ENCODE data around the gene MED12L.

Gene MED12L

DNA sequence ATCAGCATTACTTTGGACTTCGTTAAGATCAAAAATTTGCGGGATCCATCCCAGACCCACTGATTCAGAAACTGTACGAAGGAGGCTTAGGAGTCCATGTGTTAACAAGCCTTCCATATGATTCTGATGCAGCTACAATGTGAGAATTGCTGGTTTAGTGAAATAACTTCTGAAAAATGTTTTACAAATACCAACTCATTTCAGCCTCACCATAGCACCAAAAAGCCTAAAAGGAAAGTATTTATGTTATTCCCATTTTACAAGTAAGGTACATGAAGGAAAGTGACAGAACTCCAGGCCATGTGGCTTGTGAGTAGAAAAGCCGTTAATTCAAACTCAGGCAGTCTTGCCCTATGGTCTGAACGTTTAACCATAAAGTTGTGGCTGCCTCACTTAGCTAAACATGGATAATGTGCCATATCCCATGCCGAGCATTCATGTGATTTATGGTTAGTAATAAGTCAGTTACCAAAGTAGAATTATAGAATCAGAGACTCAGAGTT is 376.9 kb downstream of the MED12L start:
- DNase-seq (ENCODE audit: low spot score), result no peak

DNA sequence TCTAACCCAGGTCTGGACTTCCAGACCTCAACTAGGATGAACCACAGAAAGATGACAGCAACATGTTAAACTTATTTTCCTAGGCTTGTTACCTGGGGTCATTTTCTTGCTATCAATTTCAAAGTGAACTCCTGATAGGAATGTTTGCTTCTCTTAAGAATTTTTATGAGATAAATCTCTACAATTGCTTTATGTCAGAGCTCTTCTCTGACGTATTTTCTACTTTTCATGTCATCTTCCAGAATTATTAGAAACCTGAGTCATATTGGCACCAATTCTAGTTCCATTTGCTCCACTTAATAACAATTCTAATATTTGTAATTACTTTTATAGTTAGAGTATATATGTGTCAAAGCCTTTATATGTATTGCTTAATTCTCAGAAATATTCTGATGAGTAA is 377.5 kb downstream of the MED12L start:
- no peak for DNase-seq (ENCODE audit: low spot score)

DNA sequence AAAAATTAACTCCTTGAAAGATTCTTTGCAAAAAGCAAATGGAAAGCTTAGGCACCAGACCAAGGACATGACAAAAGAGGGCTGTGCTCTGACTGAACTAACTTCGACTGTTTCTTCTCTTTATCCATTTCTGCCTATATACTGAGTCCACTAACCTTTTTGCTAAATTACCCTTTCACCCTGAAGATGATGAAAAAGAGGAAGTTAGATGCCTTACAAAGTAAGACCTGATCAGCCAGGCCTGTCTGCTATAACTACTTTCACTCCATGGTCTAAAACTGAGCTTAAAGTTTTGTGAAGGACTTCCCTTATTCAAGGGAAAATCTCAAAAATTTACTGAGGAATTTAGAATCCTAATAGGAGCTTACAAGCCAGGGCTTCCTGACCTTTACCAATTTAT is 381.6 kb downstream of the MED12L start:
- DNase-seq (ENCODE audit: low spot score), result no peak

DNA sequence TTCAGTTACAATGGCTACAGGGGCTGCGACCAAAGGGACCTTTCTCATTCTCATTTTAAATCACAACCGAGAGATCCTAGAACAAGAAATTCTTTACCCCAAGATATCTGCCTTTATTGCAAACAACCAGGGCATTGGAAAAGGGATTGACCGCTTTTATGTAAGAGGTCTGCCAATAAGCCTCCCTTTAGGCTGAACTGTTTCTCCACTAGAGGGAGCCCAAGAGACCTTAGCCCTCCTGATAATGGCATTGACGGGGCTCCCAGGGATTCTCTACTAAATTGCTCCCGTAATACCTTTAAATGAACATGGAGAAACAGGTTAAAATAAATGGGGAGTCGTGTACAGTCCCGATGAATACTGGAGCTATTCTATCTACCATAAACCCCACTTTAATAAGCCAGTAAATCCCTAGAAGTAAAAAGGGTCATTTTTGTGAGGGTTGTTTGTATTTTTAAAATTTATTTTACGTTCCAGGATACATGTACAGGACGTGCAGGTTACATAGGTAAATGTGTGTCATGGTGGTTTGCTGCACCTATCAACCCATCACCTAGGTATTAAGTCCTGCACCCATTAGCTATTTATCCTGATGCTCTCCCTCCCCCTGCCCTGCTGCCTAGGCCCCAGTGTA is 382.9 kb downstream of the MED12L start:
- peak; percentile 65 for DNase-seq (ENCODE audit: low spot score)

DNA sequence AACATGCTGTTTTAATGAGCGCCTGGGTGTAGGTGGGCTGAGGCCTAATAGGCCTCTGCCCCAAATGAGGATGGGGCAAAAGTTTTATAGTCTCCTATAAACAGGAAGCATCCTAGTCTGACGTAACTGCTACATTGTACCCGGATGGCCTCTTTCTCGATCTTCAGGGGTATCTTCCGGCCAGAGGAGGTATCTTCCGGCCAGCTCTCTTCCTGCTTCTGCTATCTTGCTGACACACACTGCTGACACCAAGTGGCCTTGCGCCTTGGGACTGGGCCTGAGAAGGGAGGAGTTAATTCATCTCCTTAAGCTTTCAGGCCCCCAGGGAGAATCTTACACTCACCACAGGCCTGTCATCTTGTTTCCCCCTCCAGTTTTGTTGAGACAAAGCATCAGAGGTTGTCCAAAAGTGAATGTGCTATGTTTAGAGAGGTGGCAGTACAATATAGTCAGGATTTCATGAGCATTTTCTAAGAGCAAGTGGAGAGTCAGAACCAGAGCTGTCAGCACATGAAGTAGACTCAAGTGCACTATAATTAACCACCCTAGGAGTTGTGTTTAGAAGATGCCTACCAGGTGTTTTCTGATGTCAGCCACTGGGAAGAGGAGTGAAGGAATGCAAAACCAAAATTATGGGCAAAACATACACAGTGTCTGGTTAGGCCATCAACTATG is 391.0 kb downstream of the MED12L start:
- DNase-seq (ENCODE audit: low spot score), result no peak

DNA sequence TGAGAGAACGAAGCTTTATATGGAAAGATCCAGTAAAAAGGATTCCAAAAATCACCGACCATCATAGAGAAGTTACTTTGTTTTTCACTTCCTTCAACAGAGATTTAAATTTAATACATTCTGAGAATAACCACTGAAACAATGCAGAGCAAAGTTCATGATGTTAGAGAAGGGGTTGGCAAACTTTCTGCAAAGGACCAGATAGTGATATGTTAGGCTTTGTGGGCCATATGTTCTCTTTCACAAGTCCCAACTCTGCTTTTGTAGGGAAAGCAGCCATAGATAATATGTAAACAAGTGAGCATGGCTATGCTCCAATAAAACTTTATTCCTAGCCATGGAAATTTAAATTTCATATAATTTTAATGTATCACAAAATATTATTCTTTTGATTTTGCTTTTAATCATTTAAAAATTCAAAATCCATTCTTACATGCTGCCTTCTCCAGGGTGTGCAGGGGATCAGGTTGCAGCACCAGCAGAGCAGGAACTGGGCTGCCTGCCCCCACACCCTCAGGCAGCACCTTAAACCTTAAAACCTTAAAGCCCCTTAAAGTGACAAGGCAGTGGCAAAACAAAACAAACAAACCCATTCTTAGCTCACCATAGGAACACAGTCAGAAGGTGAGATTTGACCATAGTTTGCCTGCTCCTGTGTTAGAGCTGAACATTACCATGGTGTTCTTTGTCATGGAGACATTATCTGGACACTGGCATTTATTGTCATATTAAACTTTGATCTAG is 392.3 kb downstream of the MED12L start:
- no peak for DNase-seq (ENCODE audit: low spot score)

DNA sequence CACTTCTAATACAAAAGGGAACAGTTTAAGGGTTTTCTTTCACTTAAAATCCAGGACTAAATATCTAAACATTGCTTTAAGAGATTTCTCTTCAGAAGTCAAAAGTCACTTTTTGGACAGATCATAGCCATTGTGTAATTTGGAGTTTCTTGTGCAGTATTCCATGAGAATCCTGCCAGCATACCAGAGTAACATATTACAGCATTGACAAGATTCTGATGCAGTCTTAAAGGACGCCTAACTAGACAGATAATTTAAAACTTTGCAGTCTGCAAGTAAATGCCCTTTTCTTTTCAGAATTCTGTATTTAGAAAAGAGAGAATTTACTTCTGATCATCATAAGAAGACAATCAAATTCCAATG is 392.9 kb downstream of the MED12L start:
- no peak for DNase-seq (ENCODE audit: low spot score)

DNA sequence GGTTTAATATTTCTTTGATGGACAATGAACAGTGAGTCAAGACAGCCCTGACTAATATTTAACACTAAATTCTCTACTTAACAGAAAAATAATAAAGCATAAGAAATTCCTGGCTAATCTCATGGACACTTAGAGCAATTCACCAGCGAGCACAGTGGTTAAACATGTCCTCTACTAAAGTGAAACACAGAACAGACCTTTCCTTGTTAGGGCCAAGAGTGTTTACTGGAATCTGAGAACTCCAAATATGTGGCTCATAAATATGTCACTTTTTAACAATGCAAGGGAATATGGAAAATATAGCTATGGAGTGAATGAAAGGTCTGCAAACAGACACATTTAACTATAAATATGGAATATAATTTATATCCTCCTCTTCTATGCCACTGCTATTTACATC is 394.0 kb downstream of the MED12L start:
- no peak for DNase-seq (ENCODE audit: low spot score)

DNA sequence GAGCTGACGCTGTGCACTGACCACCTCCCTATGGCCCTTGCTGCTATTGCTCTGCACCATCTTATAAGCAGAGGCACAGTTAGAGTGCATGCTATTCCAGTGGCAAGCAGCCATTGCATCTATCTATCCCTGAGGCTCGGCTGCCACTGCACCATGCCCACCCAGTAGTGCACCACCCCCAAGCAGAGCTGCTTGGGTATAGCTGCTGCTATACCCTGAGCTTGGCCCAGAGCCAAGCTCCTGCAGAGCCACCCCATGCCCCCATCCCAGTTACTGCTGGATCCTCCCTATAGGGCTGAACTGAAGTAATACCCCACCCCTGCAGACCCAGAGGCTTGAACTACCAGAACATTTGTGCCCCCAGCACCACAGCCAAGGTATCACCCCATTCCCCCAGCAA is 395.0 kb downstream of the MED12L start:
- no peak for DNase-seq (ENCODE audit: low spot score)

DNA sequence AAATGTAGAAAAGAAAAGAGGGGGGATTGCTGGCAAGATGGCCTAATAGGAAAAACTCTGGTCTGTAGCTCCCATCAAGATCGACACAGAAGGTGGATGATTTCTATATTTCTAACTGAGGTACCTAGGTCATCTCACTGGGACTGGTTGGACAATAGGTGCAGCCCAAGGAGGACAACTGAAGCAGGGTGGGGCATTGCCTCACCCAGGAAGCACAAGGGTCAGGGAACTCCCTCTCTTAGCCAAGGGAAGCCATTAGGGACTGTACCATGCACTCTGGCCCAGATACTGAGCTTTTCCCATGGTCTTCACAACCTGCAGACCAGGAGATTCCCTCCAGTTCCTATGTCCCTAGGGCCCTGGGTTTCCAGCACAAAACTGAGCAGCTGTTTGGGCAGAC is 398.0 kb downstream of the MED12L start:
- no peak for DNase-seq (ENCODE audit: low spot score)

DNA sequence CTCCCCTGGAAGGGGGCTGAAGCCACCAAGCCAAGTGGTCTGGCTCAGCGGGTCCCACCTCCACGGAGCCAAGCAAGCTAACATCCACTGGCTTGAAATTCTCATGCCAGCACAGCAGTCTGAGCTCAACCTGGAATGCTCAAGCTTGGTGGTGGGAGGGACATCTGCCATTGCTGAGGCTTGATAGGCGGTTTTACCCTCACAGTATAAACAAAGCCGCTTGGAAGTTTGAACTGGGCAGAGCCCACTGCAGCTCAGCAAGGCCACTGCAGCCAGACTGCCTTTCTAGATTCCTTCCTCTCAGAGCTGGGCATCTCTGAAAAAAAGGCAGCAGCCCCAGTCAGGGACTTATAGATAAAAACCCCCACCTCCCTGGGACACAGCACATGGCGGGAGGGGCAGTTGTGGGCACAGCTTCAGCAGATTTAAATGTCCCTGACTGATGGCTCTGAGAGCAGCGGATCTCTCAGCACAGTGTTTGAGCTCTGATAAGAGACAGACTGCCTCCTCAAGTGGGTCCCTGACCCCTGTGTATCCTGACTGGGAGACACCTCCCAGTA is 398.6 kb downstream of the MED12L start:
- DNase-seq (ENCODE audit: low spot score), result no peak
